ENCODE data around the gene PSME3IP1. TPM values are rescaled to one million over a fixed set of nuclear protein-coding genes. Genes with fewer than 3 reads are reported as not detected.

Gene PSME3IP1
- polyA plus RNA-seq, 3 donors, result 75.4 to 133 (median 78.6) TPM

DNA sequence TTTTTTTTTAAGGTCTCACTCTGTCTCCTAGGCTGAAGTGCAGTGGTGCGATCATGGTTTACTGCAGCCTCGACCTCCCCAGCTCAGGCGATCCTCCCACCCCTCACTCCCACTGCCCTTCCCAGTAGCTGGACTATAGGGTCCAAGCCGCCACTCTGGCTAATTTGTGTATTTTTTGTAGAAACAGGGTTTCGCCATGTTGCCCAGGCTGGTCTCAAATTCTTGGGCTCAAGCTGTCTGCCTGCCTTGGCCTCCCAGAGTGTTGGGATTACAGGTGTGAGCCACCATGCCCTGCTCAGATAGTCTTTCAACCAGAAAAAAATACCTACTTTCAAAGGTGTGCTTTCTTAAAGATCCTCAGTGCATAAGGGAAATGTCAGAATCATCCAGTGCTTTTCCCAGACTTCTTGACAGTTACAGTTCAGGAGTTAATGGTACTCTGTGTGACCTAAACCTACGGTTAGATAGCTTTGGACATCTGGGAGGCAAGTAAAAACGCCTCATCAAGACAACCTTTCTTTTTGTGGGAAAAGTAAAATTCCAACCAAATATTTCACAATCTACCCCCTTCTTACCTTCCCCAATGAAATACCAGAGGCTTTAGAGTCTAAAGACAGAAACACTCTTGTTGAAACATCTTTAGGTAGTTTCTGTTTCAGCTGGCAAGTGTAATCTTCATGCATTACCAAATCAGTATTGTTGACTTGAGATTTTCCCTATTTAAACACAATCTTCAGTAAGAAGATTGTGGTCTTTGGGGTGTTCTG lies 7.1 kb upstream of the PSME3IP1 start:
- Histone ChIP-seq H3K36me3 (replicated peaks in 1 of 2; ENCODE audit: control insufficient read depth in 1 of 2, insufficient read depth in 2 of 2, low read length in 2 of 2) (peaks cover 0 to 2% of the 10 kb centered on the region in 2 donors), H3K4me3 (replicated peaks in 1 of 3; ENCODE audit: low read depth in 2 of 3, low read length in 3 of 3) (no peak overlapping the region), H3K9me3 (replicated peaks in 1 of 2; ENCODE audit: control insufficient read depth in 1 of 2, insufficient read depth in 1 of 2, low read length in 2 of 2) (no peaks in the 10 kb centered on the region), H2AFZ (ENCODE audit: insufficient read depth, low read depth, low read length, poor library complexity, severe bottlenecking) (no peak overlapping the region), H3K4me1 (ENCODE audit: control insufficient read depth in 1 of 2, insufficient read depth in 2 of 2, low read length in 2 of 2) (peaks cover 1 to 5% of the 10 kb centered on the region in 2 donors), H3K27me3 (ENCODE audit: control insufficient read depth in 2 of 2, insufficient read depth in 2 of 2, low read length in 2 of 2) (no peaks in the 10 kb centered on the region), H4K20me1 (ENCODE audit: insufficient read depth, low read length) (peaks cover 69% of the 10 kb centered on the region), H3K9ac (ENCODE audit: insufficient read depth, low read length, poor library complexity, severe bottlenecking) (no peak overlapping the region), H3K4me2 (replicated peaks; ENCODE audit: extremely low read depth, low read length, poor library complexity, severe bottlenecking) (no peak overlapping the region), H3K27ac (ENCODE audit: low read depth in 1 of 2, low read length in 2 of 2) (no peak overlapping the region), H3K79me2 (ENCODE audit: insufficient read depth, low read length) (peaks cover 98% of the 10 kb centered on the region)
- Mint-ChIP-seq H3K4me1 (peaks cover 20% of the 10 kb centered on the region), H3K4me3 (no peak overlapping the region), H3K9me3 (peaks cover 0 to 2% (median 0%) of the 10 kb centered on the region in 7 donors), H3K27ac (peak overlapping the region in 1 of 7 donors; percentile 18), H3K36me3 (peaks cover 15 to 16% of the 10 kb centered on the region in 2 donors), H3K27me3 (ENCODE audit: low read depth in 3 of 3) (peaks cover 0 to 2% (median 0%) of the 10 kb centered on the region in 3 donors)
- TF ChIP-seq, protein P1, sequence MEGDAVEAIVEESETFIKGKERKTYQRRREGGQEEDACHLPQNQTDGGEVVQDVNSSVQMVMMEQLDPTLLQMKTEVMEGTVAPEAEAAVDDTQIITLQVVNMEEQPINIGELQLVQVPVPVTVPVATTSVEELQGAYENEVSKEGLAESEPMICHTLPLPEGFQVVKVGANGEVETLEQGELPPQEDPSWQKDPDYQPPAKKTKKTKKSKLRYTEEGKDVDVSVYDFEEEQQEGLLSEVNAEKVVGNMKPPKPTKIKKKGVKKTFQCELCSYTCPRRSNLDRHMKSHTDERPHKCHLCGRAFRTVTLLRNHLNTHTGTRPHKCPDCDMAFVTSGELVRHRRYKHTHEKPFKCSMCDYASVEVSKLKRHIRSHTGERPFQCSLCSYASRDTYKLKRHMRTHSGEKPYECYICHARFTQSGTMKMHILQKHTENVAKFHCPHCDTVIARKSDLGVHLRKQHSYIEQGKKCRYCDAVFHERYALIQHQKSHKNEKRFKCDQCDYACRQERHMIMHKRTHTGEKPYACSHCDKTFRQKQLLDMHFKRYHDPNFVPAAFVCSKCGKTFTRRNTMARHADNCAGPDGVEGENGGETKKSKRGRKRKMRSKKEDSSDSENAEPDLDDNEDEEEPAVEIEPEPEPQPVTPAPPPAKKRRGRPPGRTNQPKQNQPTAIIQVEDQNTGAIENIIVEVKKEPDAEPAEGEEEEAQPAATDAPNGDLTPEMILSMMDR (IDR thresholded peaks at IDR 0.05), result no peak
- 100% methylated on average over 1 of the region's 7 CpGs for WGBS (ENCODE audit: insufficient coverage)
- DNase-seq, result no peak
- intact Hi-C loops (cut with micrococcal nuclease), result no loop called here

DNA sequence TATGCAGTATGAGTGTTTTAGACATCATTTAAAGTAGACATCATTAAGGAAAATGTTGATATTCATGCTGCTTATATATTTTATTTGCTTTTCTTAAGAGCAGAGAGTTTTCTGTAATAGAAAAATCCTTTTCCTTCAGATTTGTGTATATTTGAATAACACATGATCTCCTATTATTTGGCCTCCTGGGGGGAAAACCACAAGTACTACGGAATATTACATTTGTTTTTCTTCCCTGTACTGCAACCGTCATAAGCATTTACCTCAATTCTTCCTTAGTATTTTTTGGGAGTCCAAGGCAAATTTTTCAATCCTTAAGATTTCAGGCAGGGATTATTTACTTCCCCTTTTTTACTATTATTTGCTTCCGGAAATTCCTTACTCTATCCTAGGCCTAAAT lies 6.3 kb upstream of the PSME3IP1 start:
- WGBS (ENCODE audit: insufficient coverage), result 40% methylated on average over 1 of the region's 3 CpGs
- Histone ChIP-seq H3K4me1 (ENCODE audit: control insufficient read depth in 1 of 2, insufficient read depth in 2 of 2, low read length in 2 of 2) (peaks cover 9 to 13% of the 10 kb centered on the region in 2 donors), H3K9me3 (replicated peaks in 1 of 2; ENCODE audit: control insufficient read depth in 1 of 2, insufficient read depth in 1 of 2, low read length in 2 of 2) (no peaks in the 10 kb centered on the region), H3K27me3 (ENCODE audit: control insufficient read depth in 2 of 2, insufficient read depth in 2 of 2, low read length in 2 of 2) (no peaks in the 10 kb centered on the region), H3K79me2 (ENCODE audit: insufficient read depth, low read length) (peaks cover 98% of the 10 kb centered on the region), H3K36me3 (replicated peaks in 1 of 2; ENCODE audit: control insufficient read depth in 1 of 2, insufficient read depth in 2 of 2, low read length in 2 of 2) (peaks cover 0 to 2% of the 10 kb centered on the region in 2 donors), H3K9ac (ENCODE audit: insufficient read depth, low read length, poor library complexity, severe bottlenecking) (no peak overlapping the region), H2AFZ (ENCODE audit: insufficient read depth, low read depth, low read length, poor library complexity, severe bottlenecking) (no peak overlapping the region), H4K20me1 (ENCODE audit: insufficient read depth, low read length) (peaks cover 61% of the 10 kb centered on the region), H3K4me3 (replicated peaks in 1 of 3; ENCODE audit: low read depth in 2 of 3, low read length in 3 of 3) (no peak overlapping the region), H3K27ac (ENCODE audit: low read depth in 1 of 2, low read length in 2 of 2) (no peak overlapping the region), H3K4me2 (replicated peaks; ENCODE audit: extremely low read depth, low read length, poor library complexity, severe bottlenecking) (no peak overlapping the region)
- Mint-ChIP-seq H3K27ac (no peak overlapping the region), H3K4me1 (peaks cover 28% of the 10 kb centered on the region), H3K9me3 (peaks cover 0 to 2% (median 0%) of the 10 kb centered on the region in 7 donors), H3K4me3 (no peak overlapping the region), H3K36me3 (peaks cover 15 to 16% of the 10 kb centered on the region in 2 donors), H3K27me3 (ENCODE audit: low read depth in 3 of 3) (peaks cover 0 to 2% (median 0%) of the 10 kb centered on the region in 3 donors)
- no peak for DNase-seq
- TF ChIP-seq, protein P1 (IDR thresholded peaks at IDR 0.05), result no peak
- intact Hi-C loops (cut with micrococcal nuclease), result no loop called here

All from CD14-positive monocyte (primary cell).